ENCODE results near the gene CPNE9. TPM values are rescaled to one million over a fixed set of nuclear protein-coding genes. Genes with fewer than 3 reads are reported as not detected.

The CPNE9 gene
- total and polyA plus RNA-seq, 2 of the 13 experiments (the other 11 are each of a cell fraction or from before 2014, with no cell fraction given), result 0.20 TPM; not detected in 1

GRCh38 chr3:9749645-9750555, 46.3 kb downstream of the CPNE9 start, which contains the start of gene OGG1 (continued):
- TF ChIP-seq ZFP36 (IDR thresholded peaks at IDR 0.05; ENCODE audit: borderline replicate concordance, low read depth, low read length, partially characterized antibody), result no peak
- TF ChIP-seq ZBTB1 (CRISPR knock-in tag; IDR thresholded peaks at IDR 0.05; ENCODE audit: borderline replicate concordance), result no peak
- TF ChIP-seq ZNF329 (CRISPR knock-in tag; IDR thresholded peaks at IDR 0.05; ENCODE audit: low read depth), result no peak
- TF ChIP-seq IRF9 (CRISPR knock-in tag; IDR thresholded peaks at IDR 0.05; ENCODE audit: borderline replicate concordance), result no peak
- peak; percentile 82 for TF ChIP-seq SP4 (CRISPR knock-in tag; IDR thresholded peaks at IDR 0.05)
- no peak; the same call in 1 of the 2 replicates for TF ChIP-seq ZNF235 (CRISPR knock-in tag; IDR thresholded peaks at IDR 0.05; ENCODE audit: borderline replicate concordance)
- no peak for TF ChIP-seq ZNF3 (CRISPR knock-in tag; IDR thresholded peaks at IDR 0.05)
- no peak for TF ChIP-seq KIAA2018 (CRISPR knock-in tag; IDR thresholded peaks at IDR 0.05; ENCODE audit: borderline replicate concordance)
- TF ChIP-seq ZNF7 (CRISPR knock-in tag; IDR thresholded peaks at IDR 0.05), result no peak
- no peak for TF ChIP-seq GTF3A (CRISPR knock-in tag; conservative IDR thresholded peaks at IDR 0.05)
- TF ChIP-seq NR2F2 (IDR thresholded peaks at IDR 0.05; ENCODE audit: borderline replicate concordance, low read depth), result no peak; the same call in 1 of the 2 replicates
- TF ChIP-seq RARG (CRISPR knock-in tag; IDR thresholded peaks at IDR 0.05; ENCODE audit: low read depth), result no peak
- TF ChIP-seq ZNF34 (CRISPR knock-in tag; IDR thresholded peaks at IDR 0.05; ENCODE audit: borderline replicate concordance), result no peak
- TF ChIP-seq ZNF770 (CRISPR knock-in tag; IDR thresholded peaks at IDR 0.05), result peak; percentile 91
- TF ChIP-seq MAX (IDR thresholded peaks at IDR 0.05), result peak; percentile 87

Measured in HepG2 (cell line).